ENCODE results near the gene SUN5.

GRCh38 chr20:33015114-33015484, 10.9 kb upstream of the SUN5 start:
- TF ChIP-seq POLR2A (IDR thresholded peaks at IDR 0.05; ENCODE audit: low read depth, low read length) (no peak), TAF1 (IDR thresholded peaks at IDR 0.05; ENCODE audit: borderline replicate concordance, low read depth, low read length) (no peak)

Measured in GM12892 (cell line).